Kidney epithelial cell (primary cell): ENCODE results near the gene KCNN4. TPM values are rescaled to one million over a fixed set of nuclear protein-coding genes. Genes with fewer than 3 reads are reported as not detected.

Experiments used
- DNase-seq: peaks from one replicate; pipeline ENCODE4 v3.0.0-alpha.2; 2010; ENCODE audit warnings: low read depth
- H3K27me3 ChIP-seq: 2 replicates; pipeline ENCODE4 v1.6.0; 2011; ENCODE audit warnings: low read length; ENCODE audit not compliant: control insufficient read depth, insufficient read depth
- H3K36me3 ChIP-seq: 2 replicates; pipeline ENCODE4 v1.5.1; 2011; ENCODE audit warnings: low read length; ENCODE audit not compliant: control insufficient read depth, insufficient read depth
- H3K4me3 ChIP-seq: 2 replicates; pipeline ENCODE4 v1.5.1; 2011; ENCODE audit warnings: low read depth, mild to moderate bottlenecking, control low read depth, low read length
- CTCF ChIP-seq: IDR thresholded peaks from 2 replicates; pipeline ENCODE4 v1.5.1; 2011; ENCODE audit warnings: mild to moderate bottlenecking, moderate library complexity, low read length, control low read depth, inconsistent platforms; ENCODE audit not compliant: insufficient read depth, poor library complexity, severe bottlenecking
- total RNA-seq: library from RNA; depleted of rRNA; stranded (reverse); fragments of >200 nt; gene quantifications from 2 replicates; pipeline ENCODE4 v1.2.3, GENCODE V29; 2015

The KCNN4 gene
- total RNA-seq, 1 donor from 2014 or later: 10.8 TPM

DNA sequence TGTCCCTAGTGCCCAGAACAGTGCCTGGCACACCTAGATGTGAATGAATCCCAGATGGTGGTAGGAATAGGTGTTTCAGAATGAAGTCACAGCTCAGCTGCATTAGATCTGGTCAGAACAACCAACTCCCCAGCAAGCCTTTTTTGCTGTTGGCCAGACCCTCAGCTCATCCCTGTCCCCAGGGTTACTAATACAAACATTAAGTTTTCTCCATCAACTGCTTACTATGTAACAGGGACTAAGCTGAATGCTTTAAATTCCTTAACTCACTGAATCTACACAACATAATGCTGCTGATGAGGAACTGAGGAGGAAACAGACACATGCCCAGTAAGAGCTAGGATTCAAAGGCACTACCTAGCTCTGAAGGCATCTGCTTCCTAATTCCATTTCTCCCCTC lies 44.8 kb downstream of the KCNN4 start:
- TF ChIP-seq CTCF: no peak
- Histone ChIP-seq H3K36me3 (peaks cover 2% of the 10 kb centered on the region), H3K27me3 (no peaks in the 10 kb centered on the region), H3K4me3 (no peak overlapping the region)
- no peak for DNase-seq

DNA sequence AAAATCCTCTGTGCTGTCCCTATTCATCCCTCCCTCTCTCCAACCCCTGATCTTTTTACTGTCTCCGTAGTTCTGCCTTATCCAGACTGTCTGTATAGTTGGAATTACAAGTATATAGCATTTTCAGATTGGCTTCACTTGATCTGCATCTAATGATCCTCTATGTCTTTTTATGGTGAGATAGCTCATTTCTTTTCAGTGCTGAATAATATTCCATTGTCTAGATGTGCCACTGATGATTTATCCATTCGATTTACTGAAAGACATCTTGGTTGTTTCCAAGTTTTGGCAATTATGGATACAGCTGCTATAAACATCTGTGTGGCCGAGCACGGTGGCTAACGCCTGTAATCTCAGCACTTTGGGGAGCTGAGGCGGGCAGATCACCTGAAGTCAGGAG lies 45.8 kb downstream of the KCNN4 start:
- H3K36me3 ChIP-seq: peaks cover 2% of the 10 kb centered on the region
- H3K4me3 ChIP-seq: no peak overlapping the region
- DNase-seq: no peak
- no peak for TF ChIP-seq CTCF
- H3K27me3 ChIP-seq: no peaks in the 10 kb centered on the region

- H3K27me3 ChIP-seq: no peaks in the 10 kb centered on the region
- no peak for TF ChIP-seq CTCF
- H3K36me3 ChIP-seq: peaks cover 2% of the 10 kb centered on the region
- DNase-seq: no peak
- H3K4me3 ChIP-seq: no peak overlapping the region
These were observed 48.9 kb downstream of the KCNN4 start for GRCh38 chr19:43731846-43732245.

DNA sequence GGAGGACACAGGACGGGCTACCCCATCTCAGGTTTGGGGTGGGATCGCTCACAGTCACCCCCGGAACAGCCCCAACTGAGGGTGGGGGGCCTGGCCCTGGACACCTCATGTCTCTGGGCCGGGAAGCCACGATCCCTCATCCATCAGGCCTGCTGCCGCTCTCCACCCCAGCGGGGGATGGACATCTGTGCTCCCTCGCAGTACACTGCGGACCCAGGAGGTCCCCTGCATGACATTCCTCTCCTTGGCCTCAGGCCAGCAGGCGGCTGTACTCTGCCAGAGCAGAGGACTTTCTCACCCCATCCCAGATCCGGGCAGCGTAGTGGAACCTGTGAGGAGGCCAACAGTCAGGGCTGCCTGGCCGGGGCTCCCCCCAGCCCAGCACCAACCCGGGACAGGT lies 49.4 kb downstream of the KCNN4 start:
- H3K36me3 ChIP-seq: peaks cover 2% of the 10 kb centered on the region
- DNase-seq: no peak
- no peak overlapping the region for H3K4me3 ChIP-seq
- H3K27me3 ChIP-seq: no peaks in the 10 kb centered on the region
- TF ChIP-seq CTCF: no peak

DNA sequence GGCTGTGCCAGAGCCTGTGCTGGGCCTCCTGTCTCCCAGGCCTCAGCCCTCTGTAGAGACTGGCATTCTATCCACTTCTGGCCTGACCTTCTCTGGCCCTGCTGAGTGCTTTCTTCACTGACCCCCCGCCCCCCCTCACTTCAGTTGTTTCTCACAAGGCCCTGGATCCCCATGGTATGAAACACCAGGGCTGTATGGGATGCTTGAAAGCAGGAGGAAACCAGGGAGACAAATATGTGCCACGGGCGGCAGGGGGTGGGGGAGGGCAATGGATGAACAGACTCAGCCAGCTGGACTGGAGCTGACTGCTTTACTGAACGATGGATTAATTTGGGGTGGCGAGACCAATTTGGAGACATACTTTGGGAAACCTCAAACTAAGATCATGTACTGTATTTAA lies 50.9 kb downstream of the KCNN4 start:
- H3K27me3 ChIP-seq: no peaks in the 10 kb centered on the region
- TF ChIP-seq CTCF: no peak
- H3K36me3 ChIP-seq: peaks cover 2% of the 10 kb centered on the region
- H3K4me3 ChIP-seq: no peak overlapping the region
- DNase-seq: no peak

- Histone ChIP-seq H3K36me3 (peaks cover 2% of the 10 kb centered on the region), H3K4me3 (no peak overlapping the region), H3K27me3 (no peaks in the 10 kb centered on the region)
- no peak for TF ChIP-seq CTCF
- DNase-seq: no peak
These were observed 53.2 kb downstream of the KCNN4 start for GRCh38 chr19:43727593-43727853.
